WERI-Rb-1 (cell line): ENCODE data around the gene IL18RAP.

Source experiments
- DNase-seq: peaks from one replicate; pipeline ENCODE4 v3.0.0-alpha.2; 2020
- H3K27ac ChIP-seq: fragments of 250-450 bp; sonication (Bioruptor Pico); 2 replicates; pipeline ENCODE4 v1.5.1; 2020; ENCODE audit warnings: mild to moderate bottlenecking, moderate library complexity
- H3K27me3 ChIP-seq: fragments of 250-450 bp; sonication (Bioruptor Pico); 2 replicates; pipeline ENCODE4 v1.5.1; 2021; ENCODE audit warnings: mild to moderate bottlenecking, low read depth, moderate library complexity; ENCODE audit not compliant: insufficient read depth, severe bottlenecking
- H3K36me3 ChIP-seq: fragments of 250-450 bp; sonication (Bioruptor Pico); 2 replicates; pipeline ENCODE4 v1.5.1; 2020; ENCODE audit warnings: mild to moderate bottlenecking, moderate library complexity
- H3K4me3 ChIP-seq: 2 replicates; pipeline ENCODE4 v1.5.1; 2011; ENCODE audit warnings: low read depth, mild to moderate bottlenecking, control low read depth, low read length
- H3K9me3 ChIP-seq: fragments of 250-450 bp; sonication (Bioruptor Pico); 2 replicates; pipeline ENCODE4 v1.5.1; 2021; ENCODE audit warnings: mild to moderate bottlenecking, moderate library complexity; ENCODE audit not compliant: severe bottlenecking
- CTCF ChIP-seq: IDR thresholded peaks from 2 replicates; pipeline ENCODE4 v1.5.1; 2011; ENCODE audit warnings: low read depth, mild to moderate bottlenecking, control low read depth, inconsistent platforms, low read length

The IL18RAP gene

DNA sequence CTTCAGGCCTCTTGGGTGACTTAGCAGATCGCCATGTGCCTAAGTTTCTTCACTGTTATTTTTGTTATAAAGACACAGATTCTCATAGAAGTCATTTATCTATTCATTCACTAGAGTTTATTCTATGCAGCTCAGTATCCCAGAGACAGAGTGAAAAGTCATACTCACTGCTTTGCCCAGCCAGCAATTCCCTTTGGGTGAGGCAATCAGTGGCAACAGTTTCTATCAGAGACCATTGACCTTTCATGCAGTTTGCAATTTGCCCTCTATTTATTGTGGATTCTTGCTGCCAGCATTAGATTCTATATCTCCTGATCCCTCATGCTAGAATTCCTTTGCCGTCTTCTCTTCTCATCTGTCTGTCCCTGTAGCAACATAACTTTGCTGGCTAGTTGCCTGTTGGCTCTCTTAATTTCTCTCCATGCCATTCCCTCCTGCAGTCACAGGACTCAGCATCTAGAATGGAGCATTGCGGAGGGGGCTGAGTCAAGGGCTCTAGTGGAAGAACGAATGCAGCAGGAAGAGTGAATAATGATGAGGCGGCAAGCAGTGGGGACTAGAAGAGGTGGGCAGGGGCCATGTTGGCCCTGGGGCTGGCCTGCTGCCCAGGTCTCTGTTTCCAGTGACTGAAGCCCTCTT is 62.3 kb downstream of the IL18RAP start:
- no peak for TF ChIP-seq CTCF
- H3K27me3 ChIP-seq: peaks cover 62% of the 10 kb centered on the region
- no peak for DNase-seq
- H3K27ac ChIP-seq: no peak overlapping the region
- H3K9me3 ChIP-seq: no peaks in the 10 kb centered on the region
- H3K36me3 ChIP-seq: no peaks in the 10 kb centered on the region
- no peak overlapping the region for H3K4me3 ChIP-seq

DNA sequence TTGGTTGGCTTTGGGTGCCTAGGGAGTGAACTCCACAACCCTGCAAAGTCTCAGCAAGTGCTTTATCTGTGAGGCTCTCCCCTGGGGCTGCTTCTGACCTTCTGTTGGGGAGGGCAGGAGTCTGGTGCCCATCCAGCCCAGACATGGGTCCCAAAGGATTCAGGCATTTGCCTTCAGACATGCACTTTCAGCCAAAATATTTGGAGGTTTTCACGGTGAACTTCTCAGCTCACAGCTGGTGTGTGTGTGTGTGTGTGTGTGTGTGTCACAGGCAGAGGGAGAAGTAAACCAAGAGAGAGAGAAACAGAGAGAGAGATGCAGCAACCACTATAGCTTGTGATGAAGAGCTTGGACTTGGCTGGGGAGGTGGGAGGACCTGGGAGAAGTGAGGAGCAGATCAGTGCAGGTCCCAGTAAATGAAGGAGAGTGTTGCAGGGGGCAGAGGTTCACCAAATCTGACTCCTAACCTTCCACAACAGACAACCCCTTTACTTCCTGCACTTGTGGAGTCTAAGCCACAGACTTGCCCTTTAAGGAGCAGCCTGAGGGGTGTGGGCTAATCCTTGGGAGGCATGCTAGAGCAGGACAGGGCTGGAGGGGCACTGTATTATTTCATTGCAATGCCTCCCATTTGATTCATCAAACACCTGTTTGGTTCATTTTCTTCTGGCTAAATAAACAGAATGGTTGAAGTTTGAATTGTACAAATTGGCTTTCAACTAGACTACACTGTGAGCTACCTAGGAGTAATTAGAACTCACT is 64.2 kb downstream of the IL18RAP start:
- TF ChIP-seq CTCF: no peak
- H3K36me3 ChIP-seq: no peaks in the 10 kb centered on the region
- no peak for DNase-seq
- H3K9me3 ChIP-seq: no peaks in the 10 kb centered on the region
- no peak overlapping the region for H3K4me3 ChIP-seq
- H3K27me3 ChIP-seq: peaks cover 58% of the 10 kb centered on the region
- no peak overlapping the region for H3K27ac ChIP-seq

DNA sequence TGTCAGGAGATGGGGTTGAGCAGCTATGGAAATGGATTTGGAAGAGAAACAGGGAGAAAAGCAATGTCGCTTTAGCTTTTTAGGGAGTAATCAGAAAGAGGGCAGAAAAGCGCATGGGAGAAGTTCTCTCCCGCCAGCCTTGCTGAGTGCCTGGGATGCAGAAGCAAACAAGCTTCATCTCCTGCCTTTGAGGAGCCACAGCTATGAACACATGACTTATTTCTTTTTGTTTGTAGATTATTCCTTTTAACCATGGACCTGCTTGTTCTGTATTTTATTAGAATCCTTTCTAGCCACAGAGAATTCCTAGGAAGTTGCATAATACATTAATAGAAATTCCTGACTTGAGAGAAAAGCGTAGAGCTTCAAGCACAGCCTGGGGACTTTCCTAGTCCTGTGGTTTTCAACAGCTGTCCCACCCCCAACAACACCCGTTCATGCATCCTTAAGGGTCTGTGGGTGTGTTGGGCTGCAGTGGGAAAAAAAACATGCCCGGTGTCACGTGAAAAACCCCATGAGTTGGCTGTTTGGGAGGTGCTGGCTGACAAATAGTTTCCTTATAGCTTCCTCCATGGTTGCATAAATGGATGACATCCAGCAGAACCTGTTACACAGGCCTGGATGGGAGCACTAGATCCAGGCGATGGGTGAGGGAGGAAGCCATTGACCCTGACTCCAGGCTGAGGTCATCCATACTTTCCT is 65.0 kb downstream of the IL18RAP start:
- TF ChIP-seq CTCF: no peak
- H3K27me3 ChIP-seq: peaks cover 58% of the 10 kb centered on the region
- H3K27ac ChIP-seq: no peak overlapping the region
- H3K36me3 ChIP-seq: no peaks in the 10 kb centered on the region
- no peak for DNase-seq
- no peak overlapping the region for H3K4me3 ChIP-seq
- no peaks in the 10 kb centered on the region for H3K9me3 ChIP-seq

DNA sequence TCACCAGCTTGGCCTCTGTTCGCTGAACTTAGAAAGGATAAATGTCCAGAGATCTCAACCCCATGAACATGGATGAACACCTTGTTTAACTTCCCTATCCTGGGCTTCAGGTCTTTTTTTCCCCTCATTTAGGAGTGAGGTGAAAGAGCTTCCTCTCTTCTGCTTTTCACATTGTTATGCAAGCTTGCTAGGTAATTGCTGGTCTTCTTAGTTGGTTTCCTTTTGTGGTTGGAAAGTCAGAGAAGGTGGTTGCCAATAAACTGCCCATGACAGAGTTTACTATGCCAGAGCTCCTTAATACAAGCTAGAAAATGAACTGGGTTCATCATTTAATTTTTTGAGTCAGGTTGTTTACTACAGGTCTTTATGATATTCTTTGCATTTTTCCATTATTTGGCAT is 66.7 kb downstream of the IL18RAP start:
- no peak for DNase-seq
- no peak for TF ChIP-seq CTCF

DNA sequence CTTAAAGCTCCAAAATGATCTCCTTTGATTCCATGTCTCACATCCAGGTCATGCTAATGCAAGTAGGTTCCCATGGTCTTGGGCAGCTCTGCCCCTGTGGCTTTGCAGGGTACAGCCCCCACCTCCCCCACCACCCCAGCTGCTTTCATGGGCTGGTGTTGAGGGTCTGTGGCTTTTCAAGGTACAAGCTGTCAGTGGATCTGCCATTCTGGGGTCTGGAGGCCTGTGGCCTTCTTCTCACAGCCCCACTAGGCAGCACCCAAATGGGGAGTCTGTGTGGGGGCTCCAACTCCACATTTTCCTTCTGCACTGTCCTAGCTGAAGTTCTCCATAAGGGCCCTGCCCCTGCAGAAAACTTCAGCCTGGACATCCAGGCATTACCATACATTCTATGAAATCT is 69.0 kb downstream of the IL18RAP start:
- H3K27me3 ChIP-seq: peaks cover 28% of the 10 kb centered on the region
- no peaks in the 10 kb centered on the region for H3K36me3 ChIP-seq
- H3K9me3 ChIP-seq: no peaks in the 10 kb centered on the region
- H3K27ac ChIP-seq: no peak overlapping the region
- DNase-seq: no peak
- no peak overlapping the region for H3K4me3 ChIP-seq
- no peak for TF ChIP-seq CTCF

More for the DNA sequence above, 66.7 kb downstream of the IL18RAP start:
- Histone ChIP-seq H3K4me3 (no peak overlapping the region), H3K27me3 (peaks cover 46% of the 10 kb centered on the region), H3K9me3 (no peaks in the 10 kb centered on the region), H3K27ac (no peak overlapping the region), H3K36me3 (no peaks in the 10 kb centered on the region)
